Activated CD4-positive, alpha-beta memory T cell treated with anti-CD3 and anti-CD28 coated beads, Interleukin-2, amount 10 ng/mL, durations not matched to agents 7 days and 5 days (primary cell): ENCODE results near the gene POMC. TPM values are rescaled to one million over a fixed set of nuclear protein-coding genes. Genes with fewer than 3 reads are reported as not detected.
"Not testable (repeated sequence)": the region's sequence is repeated elsewhere in the genome, so short reads cannot be mapped to it uniquely, and the experiment has no call there.

ENCODE experiments used
- CTCF ChIA-PET: fragments of 350-600 bp; sonication (Branson Sonifier 250); formaldehyde crosslinking; loops from one replicate; lab custom pipeline; 2021; ENCODE audit warnings: antibody characterized with exemption, inconsistent platforms; lab: Charles Lee
- POLR2A ChIA-PET: fragments of 350-600 bp; sonication (Branson Sonifier 250); formaldehyde crosslinking; loops from one replicate; lab custom pipeline; 2021; ENCODE audit warnings: antibody characterized with exemption; lab: Charles Lee
- DNase-seq: peaks from one replicate; pipeline ENCODE4 v3.0.0-alpha.2; 2020
- H3K27ac Mint-ChIP-seq: one replicate; pipeline ENCODE4 v1.8.0; 2021; ENCODE audit warnings: mild to moderate bottlenecking, mixed read lengths
- H3K27me3 Mint-ChIP-seq: one replicate; pipeline ENCODE4 v1.8.0; 2021; ENCODE audit warnings: mixed read lengths
- H3K36me3 Mint-ChIP-seq: one replicate; pipeline ENCODE4 v1.8.0; 2021; ENCODE audit warnings: low read depth, mixed read lengths
- H3K4me1 Mint-ChIP-seq: one replicate; pipeline ENCODE4 v1.8.0; 2021; ENCODE audit warnings: mixed read lengths
- H3K4me3 Mint-ChIP-seq: one replicate; pipeline ENCODE4 v1.8.0; 2021; ENCODE audit warnings: mild to moderate bottlenecking, mixed read lengths
- H3K9me3 Mint-ChIP-seq: one replicate; pipeline ENCODE4 v1.8.0; 2021; ENCODE audit warnings: mixed read lengths
- total RNA-seq, 2 experiments: library from RNA; stranded (reverse); gene quantifications; one replicate each; pipeline ENCODE4 v1.2.3, GENCODE V29; 2021

POMC gene
- total RNA-seq, 2 experiments from 2014 or later: 2.7 to 3.0 TPM

DNA sequence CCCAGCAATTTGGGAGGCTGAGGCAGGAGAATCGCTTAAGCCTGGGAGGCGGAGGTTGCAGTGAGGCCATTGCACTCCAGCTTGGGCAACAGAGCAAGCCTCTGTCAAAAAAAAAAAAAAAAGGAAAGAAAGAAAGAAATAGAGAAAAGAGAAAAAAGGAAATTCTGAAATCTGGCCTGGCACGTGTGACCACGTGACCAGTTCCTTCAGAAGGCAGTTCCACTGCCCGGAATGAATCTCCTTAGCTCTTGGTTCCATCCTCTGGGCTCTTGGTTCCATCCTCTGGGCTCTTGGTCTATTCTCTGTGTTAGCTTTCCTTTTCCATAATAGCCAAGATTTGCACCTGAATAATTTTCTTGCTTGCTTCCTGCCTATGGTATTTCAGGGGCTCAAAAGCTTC lies 5.3 kb upstream of the POMC start:
- no peak overlapping the region for H3K4me3 Mint-ChIP-seq
- POLR2A ChIA-PET: no interaction called here
- no peaks in the 10 kb centered on the region for H3K9me3 Mint-ChIP-seq
- peaks cover 58% of the 10 kb centered on the region for H3K27me3 Mint-ChIP-seq
- H3K4me1 Mint-ChIP-seq: peaks cover 5% of the 10 kb centered on the region
- H3K27ac Mint-ChIP-seq: no peak overlapping the region
- H3K36me3 Mint-ChIP-seq: no peaks in the 10 kb centered on the region
- CTCF ChIA-PET: no interaction called here
- no peak for DNase-seq

DNA sequence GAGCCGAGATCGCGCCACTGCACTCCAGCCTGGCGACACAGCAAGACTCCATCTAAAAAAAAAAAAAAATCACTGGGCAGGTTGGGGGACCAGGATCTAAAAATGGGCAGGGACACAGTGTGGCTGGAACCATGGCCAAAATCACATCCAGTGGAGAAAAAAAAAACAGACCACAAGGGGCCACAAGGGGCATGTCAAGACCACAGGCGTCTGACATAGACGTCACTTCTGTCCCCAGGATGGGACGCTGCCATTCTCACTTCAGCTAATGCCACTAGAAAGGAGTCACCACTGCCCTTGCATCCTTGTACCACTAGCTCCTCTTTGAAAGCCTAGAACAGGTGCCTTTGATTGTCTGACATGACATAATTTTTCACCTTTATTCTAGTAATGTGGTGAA lies 2.5 kb upstream of the POMC start:
- Mint-ChIP-seq H3K4me3 (no peak overlapping the region), H3K27me3 (peaks cover 68% of the 10 kb centered on the region), H3K9me3 (no peaks in the 10 kb centered on the region), H3K27ac (no peak overlapping the region), H3K36me3 (no peaks in the 10 kb centered on the region), H3K4me1 (peaks cover 17% of the 10 kb centered on the region)
- no peak for DNase-seq
- POLR2A ChIA-PET: no interaction called here
- CTCF ChIA-PET: no interaction called here

DNA sequence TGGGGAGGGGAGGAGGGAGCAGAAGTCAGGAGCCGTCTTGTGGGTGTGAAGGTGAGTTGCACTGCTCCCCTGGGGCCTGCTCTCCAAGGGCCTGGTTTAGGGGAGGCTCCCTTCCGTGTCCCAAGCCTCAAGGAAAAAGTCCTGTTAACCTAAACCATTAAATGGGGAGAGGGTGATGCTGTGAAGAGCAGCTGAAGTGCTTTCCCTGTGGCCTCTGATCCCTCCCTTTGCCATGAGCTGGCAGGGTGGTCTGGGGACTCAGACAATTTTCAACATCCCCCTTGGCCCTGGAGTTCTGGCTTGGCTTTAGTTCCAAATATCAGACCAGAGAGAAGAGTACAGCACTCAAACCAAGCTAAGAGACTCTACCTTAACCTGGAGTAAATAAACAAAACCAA lies 692 bp upstream of the POMC start:
- Mint-ChIP-seq H3K27me3 (peaks cover 72% of the 10 kb centered on the region), H3K27ac (no peak overlapping the region), H3K4me3 (peak overlapping the region; percentile 18), H3K4me1 (peaks cover 18% of the 10 kb centered on the region), H3K36me3 (no peaks in the 10 kb centered on the region), H3K9me3 (no peaks in the 10 kb centered on the region)
- DNase-seq: no peak
- ChIA-PET CTCF (no interaction called here), POLR2A (no interaction called here)

DNA sequence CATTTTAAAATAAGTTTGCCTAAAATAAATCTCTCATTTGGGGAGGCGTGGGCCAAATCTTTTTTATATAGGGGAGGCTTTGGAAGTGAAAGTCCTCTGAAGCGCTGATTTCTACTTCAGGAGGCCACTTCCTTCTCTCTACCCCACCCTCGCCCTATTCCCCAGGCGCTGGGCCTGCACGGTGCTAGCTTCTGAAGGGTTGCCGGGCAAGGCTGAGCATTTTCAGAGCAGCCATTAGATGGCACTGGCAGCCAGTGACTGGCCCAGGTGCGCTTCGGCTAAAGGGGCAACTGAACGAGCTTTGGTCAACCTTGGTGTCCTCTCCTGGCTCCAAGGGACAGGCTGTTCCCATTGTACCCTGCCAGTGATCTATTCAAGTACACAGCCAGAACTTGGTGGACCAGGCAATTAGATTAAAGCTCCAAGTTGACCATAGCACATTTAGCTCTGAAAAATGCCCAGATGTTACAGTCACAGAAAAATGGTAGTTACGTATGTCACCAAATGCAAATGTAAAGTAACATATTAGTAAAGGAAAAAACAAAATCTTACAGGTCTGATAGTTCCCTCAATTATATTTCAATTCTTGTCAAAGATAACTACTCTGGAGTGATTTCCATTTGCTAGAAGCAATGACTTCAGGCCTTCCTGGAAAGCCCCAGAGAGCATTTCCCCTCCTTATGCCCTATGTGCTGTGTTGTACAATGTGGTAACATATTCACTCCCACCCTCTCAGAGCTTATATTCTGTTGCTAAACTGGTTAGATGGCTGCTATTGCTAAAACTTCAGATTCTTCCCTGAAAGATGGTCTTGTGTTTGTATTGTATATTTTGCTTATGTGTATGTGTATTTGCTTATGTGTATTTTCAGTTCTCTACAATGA lies 2.1 kb downstream of the POMC start:
- POLR2A ChIA-PET: interaction anchor here (0.6 kb wide), 1 partner anchor 10 kb away, joined by 3 read pairs; no protein-coding TSS in a partner anchor
- Mint-ChIP-seq H3K4me1 (peaks cover 25% of the 10 kb centered on the region), H3K27me3 (peaks cover 63% of the 10 kb centered on the region), H3K9me3 (no peaks in the 10 kb centered on the region), H3K36me3 (no peaks in the 10 kb centered on the region), H3K27ac (no peak overlapping the region), H3K4me3 (no peak overlapping the region)
- DNase-seq: peak; percentile 52
- CTCF ChIA-PET: interaction anchor here (0.6 to 3.0 kb wide), 8 partner anchors 10 to 401 kb away, joined by 3 to 33 read pairs (median 3); no protein-coding TSS in a partner anchor

DNA sequence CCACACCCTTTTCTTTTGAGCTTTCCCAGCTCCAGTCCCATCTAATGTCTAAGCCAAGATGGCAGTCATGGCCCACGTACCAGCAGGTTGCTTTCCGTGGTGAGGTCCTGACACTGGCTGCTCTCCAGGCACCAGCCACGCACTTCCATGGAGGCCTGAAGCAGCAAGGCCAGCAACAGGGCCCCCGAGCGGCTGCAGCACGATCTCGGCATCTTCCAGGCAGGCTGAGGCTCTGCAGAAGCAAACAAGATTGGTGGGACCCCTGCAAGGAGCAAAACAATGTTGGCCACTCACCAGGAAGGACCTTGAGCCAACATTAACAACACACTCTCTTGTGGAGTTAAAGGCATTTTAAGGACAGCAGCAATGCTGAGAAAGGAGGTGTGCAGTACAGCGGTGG lies 3.8 kb downstream of the POMC start:
- no peak for DNase-seq
- ChIA-PET POLR2A (interaction anchor here (0.7 kb wide), 1 partner anchor 31 kb away, joined by 3 read pairs; no protein-coding TSS in a partner anchor), CTCF (interaction anchor here (0.6 to 3.0 kb wide), 3 partner anchors 31 to 419 kb away, joined by 3 to 33 read pairs (median 4); no protein-coding TSS in a partner anchor)
- Mint-ChIP-seq H3K36me3 (peaks cover 3% of the 10 kb centered on the region), H3K27me3 (peaks cover 47% of the 10 kb centered on the region), H3K4me1 (peaks cover 35% of the 10 kb centered on the region), H3K9me3 (no peaks in the 10 kb centered on the region), H3K27ac (no peak overlapping the region), H3K4me3 (no peak overlapping the region)

DNA sequence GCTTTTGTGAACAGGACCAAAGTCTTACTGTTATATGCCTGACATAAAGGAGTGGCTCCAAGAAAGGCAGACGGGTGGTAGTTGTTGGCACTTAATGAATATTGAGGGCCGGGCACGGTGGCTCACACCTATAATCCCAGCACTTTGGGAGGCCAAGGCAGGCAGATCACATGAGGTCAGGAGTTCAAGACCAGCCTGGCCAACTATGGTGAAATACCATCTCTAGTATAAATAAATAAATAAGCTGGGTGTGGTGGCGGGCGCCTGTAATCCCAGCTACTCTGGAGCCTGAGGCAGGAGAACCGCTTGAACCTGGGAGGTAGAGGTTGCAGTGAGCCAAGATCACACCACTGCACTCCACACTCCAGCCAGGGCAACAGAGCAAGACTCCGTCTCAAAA lies 6.3 kb downstream of the POMC start:
- DNase-seq, POLR2A ChIA-PET, H3K36me3 Mint-ChIP-seq, H3K27ac Mint-ChIP-seq, H3K9me3 Mint-ChIP-seq: not testable (repeated sequence)
- H3K4me1 Mint-ChIP-seq: peaks cover 26% of the 10 kb centered on the region
- CTCF ChIA-PET: interaction anchor here (0.5 to 1.1 kb wide), 2 partner anchors 200 to 741 kb away, joined by 3 read pairs; no protein-coding TSS in a partner anchor
- H3K27me3 Mint-ChIP-seq: peaks cover 28% of the 10 kb centered on the region
- H3K4me3 Mint-ChIP-seq: peak overlapping the region; percentile 5

DNA sequence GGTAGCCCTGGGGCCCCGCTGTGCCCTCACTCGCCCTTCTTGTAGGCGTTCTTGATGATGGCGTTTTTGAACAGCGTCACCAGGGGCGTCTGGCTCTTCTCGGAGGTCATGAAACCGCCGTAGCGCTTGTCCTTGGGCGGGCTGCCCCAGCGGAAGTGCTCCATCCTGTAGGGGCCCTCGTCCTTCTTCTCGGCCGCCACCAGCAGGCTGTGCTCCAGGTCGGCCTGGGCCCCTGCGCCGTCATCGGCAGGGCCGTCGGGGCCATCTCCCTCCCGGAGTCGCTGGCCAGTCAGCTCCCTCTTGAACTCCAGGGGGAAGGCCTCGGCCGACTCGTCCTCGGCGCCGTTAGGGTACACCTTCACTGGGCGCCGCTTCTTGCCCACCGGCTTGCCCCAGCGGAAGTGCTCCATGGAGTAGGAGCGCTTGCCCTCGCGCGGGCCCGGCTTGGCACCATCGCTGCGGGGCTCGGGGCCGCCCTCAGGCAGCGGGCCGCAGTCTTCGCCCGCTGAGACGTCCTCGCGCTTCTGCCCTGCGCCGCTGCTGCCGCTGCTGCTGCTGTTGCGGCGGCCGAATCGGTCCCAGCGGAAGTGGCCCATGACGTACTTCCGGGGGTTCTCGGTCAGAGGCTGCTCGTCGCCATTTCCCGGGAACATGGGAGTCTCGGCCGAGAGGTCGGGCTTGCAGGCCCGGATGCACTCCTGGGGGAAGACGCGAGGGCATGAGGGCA lies 7.2 kb downstream of the POMC start:
- Mint-ChIP-seq H3K27ac (peak overlapping the region; percentile 58), H3K27me3 (peaks cover 20% of the 10 kb centered on the region), H3K36me3 (peaks cover 3% of the 10 kb centered on the region), H3K4me3 (peak overlapping the region; percentile 62), H3K9me3 (no peaks in the 10 kb centered on the region), H3K4me1 (peaks cover 21% of the 10 kb centered on the region)
- CTCF ChIA-PET: interaction anchor here (0.6 kb wide), 1 partner anchor 186 kb away, joined by 4 read pairs; no protein-coding TSS in a partner anchor
- DNase-seq: peak; percentile 74
- POLR2A ChIA-PET: no interaction called here

DNA sequence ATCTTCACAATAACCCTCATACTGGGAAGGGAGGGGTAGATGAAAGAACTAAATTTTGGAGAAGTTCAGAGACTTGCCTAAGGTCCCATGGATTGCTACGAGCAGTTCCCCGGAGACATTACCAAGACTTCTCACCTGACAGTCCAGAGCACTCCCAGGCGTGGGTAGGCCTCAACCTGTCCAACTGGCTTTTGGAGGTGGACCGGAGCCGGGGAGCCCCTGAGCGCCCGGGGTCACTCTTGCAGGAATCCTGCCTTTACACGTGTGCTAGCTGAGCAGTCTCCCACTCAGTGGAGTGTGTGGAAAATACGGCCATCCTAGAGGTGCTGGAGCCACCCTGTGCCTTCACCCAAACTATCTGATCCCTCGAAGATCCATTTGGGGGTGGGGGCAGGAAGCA lies 8.0 kb downstream of the POMC start:
- ChIA-PET CTCF (no interaction called here), POLR2A (no interaction called here)
- DNase-seq: no peak
- H3K4me3 Mint-ChIP-seq: peak overlapping the region; percentile 62
- H3K27me3 Mint-ChIP-seq: peaks cover 20% of the 10 kb centered on the region
- peaks cover 17% of the 10 kb centered on the region for H3K4me1 Mint-ChIP-seq
- peak overlapping the region; percentile 61 for H3K27ac Mint-ChIP-seq
- H3K36me3 Mint-ChIP-seq: peaks cover 3% of the 10 kb centered on the region
- no peaks in the 10 kb centered on the region for H3K9me3 Mint-ChIP-seq

DNA sequence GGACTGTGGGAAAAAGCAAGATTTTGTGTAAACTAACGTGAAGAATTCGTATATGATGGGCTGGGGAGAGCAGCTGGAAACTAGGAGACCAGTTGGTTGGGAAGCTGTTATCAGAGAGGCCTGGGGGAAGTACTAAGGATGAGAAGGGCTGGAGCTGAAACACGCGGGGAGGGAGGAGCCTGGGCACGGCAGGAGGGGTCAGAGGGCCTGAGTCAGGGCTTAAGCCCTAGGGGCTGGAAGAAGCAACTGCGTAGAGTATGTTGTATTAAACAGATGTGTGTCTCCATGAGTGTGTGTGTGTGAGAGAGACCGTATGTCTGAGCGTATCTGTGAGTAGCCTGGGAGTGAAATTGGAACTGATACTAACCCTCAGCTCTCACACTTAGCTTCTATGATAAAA lies 8.4 kb downstream of the POMC start:
- CTCF ChIA-PET: no interaction called here
- POLR2A ChIA-PET: no interaction called here
- H3K36me3 Mint-ChIP-seq: peaks cover 3% of the 10 kb centered on the region
- peak overlapping the region; percentile 30 for H3K4me3 Mint-ChIP-seq
- H3K27me3 Mint-ChIP-seq: peaks cover 15% of the 10 kb centered on the region
- H3K27ac Mint-ChIP-seq: no peak overlapping the region
- H3K9me3 Mint-ChIP-seq: no peaks in the 10 kb centered on the region
- no peak for DNase-seq
- H3K4me1 Mint-ChIP-seq: peaks cover 17% of the 10 kb centered on the region

DNA sequence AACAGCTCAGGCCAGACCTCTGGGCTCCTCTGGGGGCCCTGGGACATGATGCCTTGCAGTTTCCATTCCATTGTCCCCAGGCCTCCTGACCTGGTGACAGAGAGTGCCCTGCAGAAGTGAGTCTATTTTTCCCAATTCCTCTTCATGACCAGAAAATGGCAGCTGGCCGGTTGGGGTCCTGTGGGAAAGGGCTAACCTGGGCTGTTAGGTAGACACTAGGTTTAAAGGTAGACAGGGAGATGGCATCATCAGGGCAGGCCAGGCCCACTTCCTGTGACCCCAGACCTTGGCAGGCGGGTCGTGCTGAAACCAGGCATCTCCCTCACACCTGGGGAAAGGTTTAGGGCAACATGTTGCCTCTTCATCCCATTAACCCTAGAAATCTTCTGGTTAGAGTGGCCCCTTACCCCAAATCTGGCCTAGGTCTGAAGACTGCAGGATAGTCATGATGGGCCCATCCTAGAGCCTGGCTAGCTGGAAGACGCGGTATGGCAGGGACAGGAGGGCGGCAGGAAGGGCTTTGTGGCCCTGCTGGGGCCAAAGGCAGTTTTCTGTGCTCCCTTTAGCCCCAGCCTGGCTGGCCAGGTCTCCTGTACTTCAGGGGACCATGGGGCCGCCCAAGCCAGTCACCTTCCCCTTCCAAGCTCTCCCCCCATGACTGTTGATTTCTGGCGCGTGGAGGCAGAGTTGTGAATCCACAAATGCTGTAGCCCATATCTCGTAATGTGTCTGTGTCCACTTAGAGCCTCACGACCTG lies 10.1 kb downstream of the POMC start:
- no peak overlapping the region for H3K27ac Mint-ChIP-seq
- H3K9me3 Mint-ChIP-seq: no peaks in the 10 kb centered on the region
- ChIA-PET CTCF (no interaction called here), POLR2A (interaction anchor here (1.0 kb wide), 1 partner anchor 144 kb away, joined by 3 read pairs; no protein-coding TSS in a partner anchor)
- DNase-seq: no peak
- H3K4me3 Mint-ChIP-seq: no peak overlapping the region
- H3K4me1 Mint-ChIP-seq: peaks cover 17% of the 10 kb centered on the region
- H3K36me3 Mint-ChIP-seq: peaks cover 3% of the 10 kb centered on the region
- peaks cover 8% of the 10 kb centered on the region for H3K27me3 Mint-ChIP-seq

DNA sequence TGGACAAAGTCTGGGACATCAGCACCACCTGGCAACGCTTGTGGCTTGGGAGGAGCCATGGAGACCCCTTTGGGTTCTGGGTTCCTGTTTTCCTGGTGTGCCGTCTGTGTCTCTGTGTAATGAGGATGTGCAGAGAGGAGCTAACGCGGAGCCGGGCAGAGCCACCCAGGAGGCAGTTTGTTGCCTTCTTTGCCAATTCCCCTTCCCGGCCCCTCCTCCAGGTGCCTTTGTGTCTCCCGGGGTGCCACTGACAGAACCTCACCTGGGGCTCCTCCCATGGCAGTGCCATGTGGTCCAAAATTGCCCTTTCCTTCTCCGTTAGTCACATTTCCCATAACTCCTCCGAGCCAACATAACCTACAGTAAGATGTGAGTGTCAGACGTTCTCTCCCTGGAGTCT lies 13.0 kb downstream of the POMC start:
- H3K4me1 Mint-ChIP-seq: peaks cover 7% of the 10 kb centered on the region
- no peak for DNase-seq
- H3K36me3 Mint-ChIP-seq: peaks cover 3% of the 10 kb centered on the region
- POLR2A ChIA-PET: interaction anchor here (1.0 to 1.2 kb wide), 2 partner anchors 10 to 15 kb away, joined by 3 read pairs; no protein-coding TSS in a partner anchor
- H3K27me3 Mint-ChIP-seq: peaks cover 2% of the 10 kb centered on the region
- no peak overlapping the region for H3K27ac Mint-ChIP-seq
- H3K9me3 Mint-ChIP-seq: no peaks in the 10 kb centered on the region
- CTCF ChIA-PET: interaction anchor here (1.2 kb wide), 1 partner anchor 11 kb away, joined by 3 read pairs; no protein-coding TSS in a partner anchor
- no peak overlapping the region for H3K4me3 Mint-ChIP-seq

DNA sequence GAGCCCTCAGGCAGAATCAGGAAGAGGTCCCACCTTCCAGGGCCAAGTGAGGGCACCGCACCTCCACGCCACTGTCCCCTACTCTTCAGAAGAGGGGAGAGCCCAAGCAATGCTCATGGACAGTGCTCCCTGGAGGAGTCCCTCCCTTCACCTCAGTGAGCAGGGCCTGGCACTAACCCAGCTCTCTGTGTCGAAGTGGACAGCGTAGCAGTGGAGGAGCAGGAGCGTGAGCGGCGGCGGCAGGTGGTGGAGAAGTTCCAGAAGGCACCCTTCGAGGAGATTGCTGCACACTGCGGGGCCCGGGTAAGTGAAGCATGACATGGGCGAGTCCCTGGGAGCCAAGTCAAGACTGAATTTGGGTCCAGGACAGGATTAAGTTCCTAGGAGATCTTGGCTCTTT lies 16.7 kb downstream of the POMC start:
- Mint-ChIP-seq H3K4me3 (no peak overlapping the region), H3K36me3 (no peaks in the 10 kb centered on the region), H3K27me3 (peaks cover 8% of the 10 kb centered on the region), H3K27ac (no peak overlapping the region), H3K4me1 (no peaks in the 10 kb centered on the region), H3K9me3 (no peaks in the 10 kb centered on the region)
- ChIA-PET POLR2A (no interaction called here), CTCF (interaction anchor here (0.5 to 0.6 kb wide), 2 partner anchors 250 to 1236 kb away, joined by 3 read pairs; no protein-coding TSS in a partner anchor)
- no peak for DNase-seq
